Muscle of leg (tissue), 11 donors: ENCODE results near the gene VAV2. TPM values are rescaled to one million over a fixed set of nuclear protein-coding genes. Genes with fewer than 3 reads are reported as not detected.

Source experiments
- DNase-seq: peaks from one replicate; pipeline ENCODE4 v3.0.0; 2013
- H3K27ac ChIP-seq: one replicate; pipeline ENCODE4 v1.5.1; 2013; ENCODE audit warnings: mild to moderate bottlenecking, low read length, control low read depth
- H3K27me3 ChIP-seq: one replicate; pipeline ENCODE4 v1.6.1; 2013; ENCODE audit warnings: low read length; ENCODE audit not compliant: control insufficient read depth, insufficient read depth
- H3K36me3 ChIP-seq: one replicate; pipeline ENCODE4 v1.6.1; 2013; ENCODE audit warnings: low read length; ENCODE audit not compliant: control insufficient read depth, insufficient read depth
- H3K4me1 ChIP-seq: one replicate; pipeline ENCODE4 v1.6.1; 2013; ENCODE audit warnings: low read length; ENCODE audit not compliant: control insufficient read depth, insufficient read depth
- H3K4me3 ChIP-seq: one replicate; pipeline ENCODE4 v1.5.1; 2013; ENCODE audit warnings: low read length, control low read depth
- H3K9me3 ChIP-seq: replicated peaks from 2 replicates; pipeline ENCODE4 v1.6.1; 2013; ENCODE audit warnings: low read depth, low read length; ENCODE audit not compliant: control insufficient read depth
- WGBS: methylation state at CpG from one replicate; pipeline ENCODE4 v1.1.5; 2013; ENCODE audit warnings: missing lambda C conversion rate; ENCODE audit not compliant: insufficient coverage; 5-methylcytosine and 5-hydroxymethylcytosine counted together
- polyA plus RNA-seq, 8 donors: library from polyadenylated mRNA; unstranded; fragments of 120-200 nt; gene quantifications; one replicate each; pipeline versions ENCODE4 v1.2.1 to v1.2.3, GENCODE V29; 2013; ENCODE audit warnings: inconsistent platforms in 1 of 8, low replicate concordance in 1 of 8; ENCODE audit not compliant: insufficient read length in 8 of 8, insufficient read depth in 1 of 8
- total RNA-seq: library from RNA; stranded (reverse); fragments of 120-200 nt; gene quantifications from one replicate; pipeline ENCODE4 v1.2.4, GENCODE V29; 2013

VAV2 gene
- total and polyA plus RNA-seq, 9 donors = 7.4 to 19.1 (median 16.0) TPM

DNA sequence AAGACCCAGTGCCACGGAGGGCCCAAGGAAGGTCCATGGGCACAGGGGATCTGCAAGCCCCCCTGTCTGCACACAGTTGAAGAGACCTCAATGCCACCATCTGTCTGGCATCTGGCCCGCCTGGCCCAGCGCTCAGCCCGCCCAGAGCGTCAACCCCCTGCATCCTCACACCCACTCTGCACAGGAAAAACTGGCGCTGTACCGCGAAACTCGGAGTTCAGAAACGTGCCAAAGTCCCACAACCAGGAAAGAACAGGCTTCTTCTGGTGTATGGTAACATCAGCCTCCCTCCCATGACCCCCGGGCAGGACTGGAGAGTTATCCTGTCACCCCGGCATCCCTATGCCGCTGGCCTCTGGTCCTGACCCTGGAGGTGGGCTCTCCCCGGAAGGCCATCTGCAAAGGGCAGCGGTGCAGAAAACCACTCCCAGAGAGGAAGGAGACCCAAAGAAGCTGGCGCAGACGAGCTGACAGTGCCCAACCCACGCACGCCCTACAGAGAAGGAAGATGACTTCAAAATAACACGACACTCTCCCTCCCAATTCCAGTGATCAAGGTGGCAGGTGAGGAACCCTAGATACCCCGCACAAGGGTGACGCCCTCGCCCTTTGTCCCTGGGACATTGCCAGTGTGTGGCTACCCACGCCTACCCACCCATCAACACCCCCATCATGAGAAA is 18.9 kb downstream of the VAV2 start:
- H3K4me3 ChIP-seq = no peak overlapping the region
- H3K27ac ChIP-seq = no peak overlapping the region
- 88% methylated on average over 13 of the region's 24 CpGs for WGBS
- H3K27me3 ChIP-seq = no peaks in the 10 kb centered on the region
- no peaks in the 10 kb centered on the region for H3K36me3 ChIP-seq
- peaks cover 61% of the 10 kb centered on the region for H3K4me1 ChIP-seq
- no peaks in the 10 kb centered on the region for H3K9me3 ChIP-seq
- DNase-seq = no peak

DNA sequence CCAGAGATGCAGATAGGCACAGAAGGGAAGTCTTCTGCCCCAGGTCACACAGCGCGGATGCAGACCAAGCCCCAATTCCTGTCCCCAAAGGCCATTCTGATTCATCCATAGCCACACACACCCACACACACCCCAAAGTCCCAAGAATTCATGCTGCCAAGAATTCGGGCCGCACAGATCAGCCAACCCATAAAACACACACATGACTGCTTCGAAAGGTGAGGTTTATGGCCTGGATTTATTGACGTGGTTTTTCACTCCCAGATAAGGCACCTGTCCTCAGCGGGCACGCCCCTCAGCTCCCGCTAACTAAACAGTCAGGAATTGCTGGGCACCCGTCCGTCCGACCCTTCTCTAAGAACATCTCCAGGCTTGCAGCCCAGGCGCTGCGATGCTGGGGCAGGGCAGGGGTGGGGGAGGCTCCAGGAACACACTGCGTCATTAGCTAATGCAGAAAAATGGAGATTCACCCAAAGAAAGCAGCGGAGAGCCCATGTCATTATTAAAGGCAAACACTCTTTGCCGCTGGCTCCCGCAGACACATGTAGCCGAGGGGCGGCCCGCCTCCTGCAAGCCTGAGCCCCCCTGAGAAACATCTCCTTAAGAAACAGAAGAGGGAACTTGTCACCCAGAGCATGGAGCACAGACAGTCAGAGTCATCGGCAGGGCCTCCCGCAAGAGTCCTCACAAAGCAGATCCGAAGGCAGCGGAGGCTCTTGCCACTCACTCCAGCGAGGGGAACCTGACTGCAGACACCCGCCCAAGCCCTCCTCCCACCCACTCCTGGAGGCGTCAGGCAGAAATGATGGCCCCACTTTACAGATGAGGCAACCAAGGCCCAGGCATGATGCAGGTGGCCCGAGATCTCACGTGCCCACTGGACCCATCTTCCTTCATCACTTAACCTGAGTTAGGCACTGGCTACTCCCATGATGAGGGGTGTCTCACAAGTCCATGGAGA is 19.9 kb downstream of the VAV2 start:
- WGBS = 39% methylated on average over 10 of the region's 30 CpGs
- Histone ChIP-seq H3K36me3 (no peaks in the 10 kb centered on the region), H3K27me3 (no peaks in the 10 kb centered on the region), H3K4me3 (no peak overlapping the region), H3K4me1 (peaks cover 58% of the 10 kb centered on the region), H3K27ac (no peak overlapping the region), H3K9me3 (no peaks in the 10 kb centered on the region)
- DNase-seq = no peak

DNA sequence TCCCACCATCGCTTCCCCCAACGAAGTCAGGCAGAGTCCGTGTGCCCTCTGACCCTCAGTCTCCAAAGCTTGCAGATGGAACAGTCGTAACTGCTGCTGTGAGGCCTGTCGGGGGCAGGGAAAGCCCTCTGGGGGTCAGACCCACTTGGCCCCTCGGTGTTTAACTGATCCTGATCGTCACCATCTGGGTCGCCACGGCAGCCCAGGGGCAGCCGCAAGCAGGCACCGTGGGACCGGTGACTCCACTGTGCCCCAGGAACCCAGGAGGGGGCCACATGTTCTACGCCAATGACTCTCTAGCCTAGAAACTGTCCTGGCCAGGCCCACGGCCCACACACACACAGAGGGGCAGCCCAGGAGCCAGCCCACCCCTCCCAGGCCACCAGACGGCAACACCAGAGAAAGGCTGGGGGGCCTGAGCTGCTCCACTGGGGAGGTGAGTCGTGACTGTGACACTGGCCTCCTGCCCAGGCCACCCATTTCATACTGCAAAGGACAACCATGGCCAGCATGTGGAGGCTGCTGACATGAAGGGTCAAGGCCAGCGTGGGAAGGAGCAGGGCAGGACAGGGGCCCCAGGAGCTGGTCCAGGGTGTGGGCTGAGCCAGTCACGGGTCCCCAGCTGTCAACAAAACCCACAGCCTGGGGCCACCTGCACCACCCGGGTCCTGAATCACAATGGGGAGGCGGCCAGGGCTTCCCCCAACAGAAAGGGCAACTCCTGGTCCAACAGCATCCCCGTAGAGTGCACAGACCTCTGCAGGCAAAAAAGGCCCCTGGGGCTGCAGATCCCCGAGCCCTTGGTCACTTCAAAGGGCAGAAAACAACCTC is 20.8 kb downstream of the VAV2 start:
- no peak overlapping the region for H3K27ac ChIP-seq
- no peaks in the 10 kb centered on the region for H3K36me3 ChIP-seq
- WGBS = 71% methylated on average over 14 of the region's 22 CpGs
- H3K4me3 ChIP-seq = no peak overlapping the region
- H3K27me3 ChIP-seq = no peaks in the 10 kb centered on the region
- no peak for DNase-seq
- H3K4me1 ChIP-seq = peaks cover 53% of the 10 kb centered on the region
- H3K9me3 ChIP-seq = no peaks in the 10 kb centered on the region

DNA sequence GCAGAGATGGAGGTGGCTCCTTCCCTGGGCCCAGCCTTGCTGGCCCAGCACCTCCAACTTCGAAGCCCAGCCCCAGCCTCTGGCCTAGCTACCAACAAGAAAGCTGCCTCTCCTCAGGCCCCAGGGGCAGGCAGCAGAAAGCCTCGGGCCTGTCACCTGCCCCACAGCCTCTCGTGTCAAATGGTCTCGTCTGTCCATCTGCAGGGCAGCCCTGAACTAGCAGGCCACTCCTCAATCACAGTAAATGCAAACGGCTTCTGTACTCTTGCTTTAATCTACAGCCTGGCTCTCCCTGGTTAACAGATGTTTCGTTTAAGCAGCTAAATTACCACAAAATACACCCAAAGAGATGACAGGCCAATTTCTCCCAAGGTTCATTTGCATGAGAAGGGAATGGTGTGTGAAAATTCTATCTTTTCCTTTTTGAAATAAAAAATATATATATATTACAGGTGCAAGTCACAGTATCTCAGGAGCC is 21.5 kb downstream of the VAV2 start:
- no peak overlapping the region for H3K4me3 ChIP-seq
- H3K27me3 ChIP-seq = no peaks in the 10 kb centered on the region
- H3K27ac ChIP-seq = no peak overlapping the region
- H3K36me3 ChIP-seq = no peaks in the 10 kb centered on the region
- no peak for DNase-seq
- no peaks in the 10 kb centered on the region for H3K9me3 ChIP-seq
- WGBS = 53% methylated on average over 3 of the region's 6 CpGs
- peaks cover 53% of the 10 kb centered on the region for H3K4me1 ChIP-seq

GRCh38 chr9:133969681-133970580 is 22.2 kb downstream of the VAV2 start:
- WGBS = 82% methylated on average over 14 of the region's 25 CpGs
- Histone ChIP-seq H3K27ac (no peak overlapping the region), H3K36me3 (no peaks in the 10 kb centered on the region), H3K4me1 (peaks cover 53% of the 10 kb centered on the region), H3K27me3 (no peaks in the 10 kb centered on the region), H3K9me3 (peaks cover 2% of the 10 kb centered on the region), H3K4me3 (no peak overlapping the region)
- no peak for DNase-seq

GRCh38 chr9:133968966-133969617 is 23.0 kb downstream of the VAV2 start:
- H3K36me3 ChIP-seq = no peaks in the 10 kb centered on the region
- H3K9me3 ChIP-seq = peaks cover 7% of the 10 kb centered on the region
- no peaks in the 10 kb centered on the region for H3K27me3 ChIP-seq
- no peak overlapping the region for H3K27ac ChIP-seq
- WGBS = 60% methylated on average over 21 of the region's 22 CpGs
- no peak overlapping the region for H3K4me3 ChIP-seq
- H3K4me1 ChIP-seq = peaks cover 53% of the 10 kb centered on the region
- no peak for DNase-seq

DNA sequence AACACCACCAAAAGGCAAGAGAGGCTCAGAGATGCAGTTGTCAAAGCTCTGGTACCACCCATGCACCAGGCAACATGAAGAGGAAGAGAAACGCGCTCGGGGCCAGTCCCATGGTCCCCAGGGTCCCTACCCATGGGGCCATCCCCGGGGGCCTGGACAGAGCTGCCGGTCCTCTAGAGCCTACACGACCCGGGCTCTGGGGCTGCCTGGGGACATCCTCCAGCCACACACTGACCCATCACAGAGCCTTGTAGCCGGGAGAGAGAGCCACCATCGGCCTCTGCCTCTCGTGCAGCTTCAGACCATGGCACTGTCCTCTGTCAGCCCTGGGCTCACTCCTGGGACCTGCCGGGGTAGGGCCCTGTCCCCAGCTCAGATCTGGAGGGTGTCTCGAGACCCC is 23.7 kb downstream of the VAV2 start:
- no peak for DNase-seq
- Histone ChIP-seq H3K4me3 (no peak overlapping the region), H3K36me3 (no peaks in the 10 kb centered on the region), H3K4me1 (peaks cover 48% of the 10 kb centered on the region), H3K9me3 (peaks cover 7% of the 10 kb centered on the region), H3K27ac (no peak overlapping the region), H3K27me3 (no peaks in the 10 kb centered on the region)
- 84% methylated on average over 11 of the region's 12 CpGs for WGBS

DNA sequence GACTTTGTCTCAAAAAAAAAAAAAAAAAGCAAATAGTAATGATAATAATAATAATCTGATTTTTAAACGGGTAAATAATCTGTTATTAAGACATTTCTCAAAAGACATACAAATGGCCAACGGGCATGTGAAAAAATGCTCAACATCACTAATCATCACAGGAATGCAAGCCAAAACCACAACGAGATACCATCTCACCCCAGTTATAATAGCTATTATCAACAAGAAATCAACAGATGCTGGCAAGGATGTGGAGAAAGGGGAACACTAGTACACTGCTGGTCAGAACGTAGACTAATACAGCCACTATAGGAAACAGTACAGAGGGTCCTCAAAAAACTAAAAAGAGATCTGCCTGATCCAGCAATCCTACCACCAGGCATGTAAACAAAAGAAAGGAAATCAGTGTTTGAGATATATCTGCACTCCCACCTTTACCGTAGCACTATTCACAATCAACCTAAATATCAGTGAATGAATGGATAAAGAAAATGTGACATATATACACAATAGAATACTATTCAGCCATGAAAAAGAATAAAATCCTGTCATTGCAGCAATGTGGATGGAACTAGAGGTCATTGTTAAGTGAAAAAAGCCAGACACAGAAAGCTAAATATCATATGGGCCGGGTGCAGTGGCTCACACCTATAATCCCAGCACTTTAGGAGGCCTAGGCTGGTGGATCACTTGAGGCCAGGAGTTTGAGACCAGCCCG is 24.9 kb downstream of the VAV2 start:
- WGBS = no CpG with 5 or more reads among the region's 7 CpGs
- no peak overlapping the region for H3K27ac ChIP-seq
- no peak for DNase-seq

More for the DNA sequence above, 24.9 kb downstream of the VAV2 start:
- peaks cover 7% of the 10 kb centered on the region for H3K9me3 ChIP-seq
- H3K4me3 ChIP-seq = no peak overlapping the region
- H3K4me1 ChIP-seq = peaks cover 41% of the 10 kb centered on the region
- no peaks in the 10 kb centered on the region for H3K27me3 ChIP-seq
- no peaks in the 10 kb centered on the region for H3K36me3 ChIP-seq
